Amniotic epithelial cell (primary cell): Measurements from ENCODE around the gene GIPC1.
A peak's percentile ranks its signal among the peaks of the same experiment; 100 is the strongest.

Experiments used
- DNase-seq: peaks from one replicate; pipeline ENCODE4 v3.0.0-alpha.2; 2010; ENCODE audit warnings: low read depth

Gene GIPC1

DNA sequence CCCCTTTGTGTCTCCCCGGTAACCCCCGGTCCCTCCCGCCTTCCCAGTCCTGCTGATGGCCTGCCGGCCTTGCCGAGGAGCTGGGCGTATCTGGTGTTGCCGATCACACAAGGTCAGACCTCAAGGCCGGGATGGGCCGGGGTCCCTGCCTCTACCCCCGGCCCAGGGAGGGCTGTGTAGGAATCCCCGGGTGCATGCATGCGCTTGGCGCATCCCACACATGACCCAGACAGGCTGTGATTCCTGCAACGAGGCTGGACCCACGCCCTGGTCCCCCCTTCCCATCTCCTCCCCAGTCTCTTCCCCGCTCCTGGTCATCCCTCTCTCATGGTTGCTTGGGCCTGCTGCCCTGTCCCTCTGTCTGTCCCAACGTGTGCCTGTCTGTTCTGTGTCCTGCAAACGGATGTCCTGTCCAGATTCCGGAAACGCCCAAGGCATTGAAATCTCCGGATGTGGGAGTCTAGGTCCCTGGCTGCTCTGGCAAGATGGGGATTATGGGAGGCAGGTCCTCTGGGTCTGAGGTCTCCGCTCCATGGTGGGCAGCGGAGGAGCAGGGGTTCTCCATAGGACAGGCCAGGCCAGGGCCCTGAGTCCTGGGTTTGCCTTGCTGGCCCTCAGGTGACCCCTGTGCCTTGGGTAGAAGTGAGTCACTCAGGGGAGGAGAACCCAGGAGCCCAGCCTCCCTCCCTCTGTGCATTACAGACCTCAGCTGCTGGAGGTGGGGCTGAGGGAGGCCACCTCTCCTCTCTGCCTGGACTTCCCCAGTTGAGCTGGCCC lies 61.2 kb downstream of the GIPC1 start:
- peak; percentile 81 for DNase-seq

DNA sequence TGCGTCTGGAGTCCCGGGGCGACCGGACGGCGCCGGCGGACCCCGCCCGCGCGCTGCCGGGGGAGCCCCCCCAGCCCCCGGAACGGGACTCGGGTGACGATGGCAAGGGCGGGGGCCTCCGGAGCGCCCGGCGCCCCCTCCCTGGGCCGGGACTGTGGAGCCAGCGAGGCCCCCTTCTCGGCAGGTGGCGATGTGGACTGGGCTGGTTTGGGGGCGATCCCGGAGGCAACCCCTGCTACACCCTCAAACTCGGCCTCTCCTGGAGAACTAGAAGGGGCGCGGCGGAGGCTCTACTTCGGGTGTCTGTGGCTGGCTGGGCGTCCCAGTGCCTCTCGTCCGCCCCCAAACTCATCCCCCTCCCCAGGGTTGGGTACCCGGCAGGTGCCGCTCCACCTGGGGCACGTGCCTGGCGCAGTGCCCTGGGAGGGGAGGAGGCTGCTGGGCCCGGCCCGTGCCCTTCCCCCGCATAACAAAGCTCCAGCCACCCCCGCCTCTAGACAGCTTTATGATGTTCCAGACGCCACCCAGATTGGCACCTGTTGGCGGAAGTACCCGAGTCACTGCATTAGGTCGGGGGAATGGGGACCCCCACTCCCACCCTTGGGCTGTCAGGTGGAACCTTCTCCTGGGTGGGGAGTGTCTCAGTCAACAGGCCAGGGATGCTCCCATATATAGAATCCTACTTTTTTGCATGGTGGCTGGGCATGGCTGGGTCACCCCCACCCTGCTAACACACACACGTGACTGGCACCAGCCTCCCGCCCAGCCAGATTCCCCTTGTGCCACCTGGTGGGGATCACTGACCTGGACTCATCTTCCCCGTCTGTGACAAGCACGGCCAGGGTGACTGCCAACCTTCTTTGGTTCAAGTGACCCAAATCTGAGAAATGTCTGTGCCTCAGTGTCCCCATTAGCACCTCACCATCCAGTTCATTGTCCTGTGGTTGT lies 62.1 kb downstream of the GIPC1 start:
- no peak for DNase-seq

DNA sequence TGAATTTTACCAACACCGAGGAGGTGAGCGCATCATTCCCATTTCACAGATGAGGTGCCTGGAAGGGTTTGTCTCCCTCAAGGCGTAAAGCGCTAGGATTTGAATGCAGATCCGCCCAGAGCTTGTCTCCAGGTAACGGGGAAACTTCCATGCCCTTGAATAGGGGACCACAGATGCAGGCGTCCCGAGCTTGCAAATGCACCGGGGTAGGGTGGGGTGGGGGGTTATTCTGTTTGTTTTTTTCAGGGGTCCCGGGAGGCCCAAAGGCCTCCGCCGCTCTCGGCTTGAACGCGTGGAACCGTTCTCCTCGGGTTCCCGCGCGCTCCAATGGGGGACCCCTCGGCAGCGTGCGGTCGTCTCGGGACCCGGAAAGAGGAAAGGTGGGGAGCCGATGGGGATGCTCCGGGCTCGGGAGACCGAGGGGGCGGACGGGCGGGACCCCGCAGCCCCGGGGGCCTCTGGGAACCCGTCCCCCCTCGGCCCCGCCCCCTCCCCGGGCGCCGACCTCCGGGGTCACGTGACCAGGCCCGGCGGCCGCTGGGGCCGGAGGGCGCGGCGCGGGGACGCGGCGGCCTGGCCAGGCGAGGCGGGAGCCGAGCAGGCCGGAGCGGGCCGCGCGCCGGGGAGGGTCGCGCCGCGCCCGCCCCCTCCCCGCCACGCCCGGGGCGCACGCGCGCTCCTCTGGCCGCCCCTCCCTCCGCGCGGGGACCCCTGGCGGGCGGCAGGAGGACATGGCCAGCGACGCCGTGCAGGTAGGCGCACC lies 63.0 kb downstream of the GIPC1 start, which contains the start of gene PKN1:
TSS of gene PKN1 (plus strand) at position 516 of the 763 bp plus-strand sequence. CDS start at position 732, 216 bp downstream.
- no peak for DNase-seq

DNA sequence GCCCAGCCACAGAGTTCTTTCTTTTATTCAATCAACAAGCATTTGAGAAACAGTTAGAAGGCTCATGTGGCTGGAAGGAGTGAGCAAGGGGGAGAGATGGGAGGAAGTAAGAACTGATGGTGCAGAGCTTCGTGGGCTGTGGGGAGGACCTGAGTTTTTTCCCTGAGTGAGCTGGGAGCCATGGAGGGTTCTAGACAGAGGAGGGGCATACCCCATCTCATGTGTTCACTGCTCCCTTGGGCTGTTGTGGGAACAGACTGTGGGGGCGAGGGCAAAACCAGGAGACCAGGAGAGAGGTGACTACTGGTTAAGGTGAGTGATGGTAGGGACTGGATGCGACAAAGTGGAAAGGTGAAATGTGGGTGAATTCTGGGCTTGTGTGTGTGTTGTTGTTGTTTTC lies 65.2 kb downstream of the GIPC1 start:
- DNase-seq: no peak

DNA sequence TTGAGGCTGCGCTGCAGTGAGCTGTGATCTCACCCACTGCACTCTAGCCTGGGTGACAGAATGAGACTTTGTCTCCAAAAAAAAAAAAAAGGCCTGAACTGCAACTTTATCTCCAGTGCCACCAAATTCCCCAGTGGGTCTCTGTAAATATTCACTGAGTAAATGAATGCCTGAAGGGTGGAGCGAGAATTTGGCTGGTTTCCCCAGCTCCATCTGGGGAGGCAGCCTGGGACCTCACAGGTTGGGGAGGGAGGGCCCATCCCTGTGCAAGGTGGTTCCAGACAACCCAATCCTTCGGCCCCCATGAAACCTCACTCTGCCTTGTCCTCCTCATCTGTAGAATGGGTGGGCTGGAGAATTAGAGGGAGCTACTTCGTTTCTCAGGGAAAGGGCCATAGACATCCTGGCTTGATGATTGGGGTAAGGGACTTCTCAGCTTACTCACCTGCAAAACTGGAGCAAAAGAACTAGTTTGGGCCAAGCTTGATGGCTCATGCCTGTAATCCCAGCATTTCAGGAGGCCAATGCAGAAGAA lies 67.0 kb downstream of the GIPC1 start:
- no peak for DNase-seq
